Vagina (tissue), 2 donors: ENCODE measurements around the gene TTC19.

Experiments
- CTCF ChIP-seq, 3 experiments: fragments of 450-650 bp in 2 of 3; fragments of 200-600 bp in 1 of 3; sonication (generic) in 1 of 3; IDR thresholded peaks; one replicate each; pipeline ENCODE4 v1.5.1; 2017 to 2019; ENCODE audit warnings: antibody characterized with exemption in 3 of 3, mild to moderate bottlenecking in 2 of 3, moderate library complexity in 2 of 3
- POLR2A ChIP-seq, 2 donors: fragments of 450-650 bp; IDR thresholded peaks; one replicate each; pipeline ENCODE4 v1.6.1; 2017; ENCODE audit warnings: antibody characterized with exemption in 2 of 2, mild to moderate bottlenecking in 2 of 2, moderate library complexity in 2 of 2

GRCh38 chr17:16002708-16003260 lies 3.2 kb downstream of the TTC19 start:
- TF ChIP-seq CTCF (IDR thresholded peaks at IDR 0.05), result no peak
- TF ChIP-seq POLR2A (IDR thresholded peaks at IDR 0.05), result no peak
